HUES64 (cell line): ENCODE measurements around the gene MRPS35.
"Not testable (repeated sequence)": the region's sequence is repeated elsewhere in the genome, so short reads cannot be mapped to it uniquely, and the experiment has no call there.

Experiments
- H3K27ac ChIP-seq: 2 replicates; pipeline ENCODE4 v1.7.0; 2013; ENCODE audit warnings: low read depth, low read length, inconsistent platforms
- H3K27me3 ChIP-seq: 2 replicates; pipeline ENCODE4 v1.6.1; 2013; ENCODE audit warnings: mild to moderate bottlenecking, low read length; ENCODE audit not compliant: insufficient read depth
- H3K36me3 ChIP-seq: 2 replicates; pipeline ENCODE4 v1.6.1; 2013; ENCODE audit warnings: mild to moderate bottlenecking, low read length; ENCODE audit not compliant: insufficient read depth
- H3K4me1 ChIP-seq: 2 replicates; pipeline ENCODE4 v1.6.1; 2013; ENCODE audit warnings: mild to moderate bottlenecking, low read length, moderate library complexity; ENCODE audit not compliant: insufficient read depth
- H3K4me3 ChIP-seq: 2 replicates; pipeline ENCODE4 v1.5.1; 2013; ENCODE audit warnings: mild to moderate bottlenecking, low read length, moderate library complexity
- H3K9ac ChIP-seq: 2 replicates; pipeline ENCODE4 v1.6.1; 2013; ENCODE audit warnings: mild to moderate bottlenecking, low read depth, low read length
- H3K9me3 ChIP-seq: 2 replicates; pipeline ENCODE4 v1.6.1; 2013; ENCODE audit warnings: low read depth, low read length; ENCODE audit not compliant: insufficient read depth
- WGBS: fragments of 150-250, 120-280 bp; methylation state at CpG from one replicate; pipeline ENCODE4 v1.1.7; 2013; ENCODE audit warnings: missing lambda C conversion rate; 5-methylcytosine and 5-hydroxymethylcytosine counted together

MRPS35 gene

GRCh38 chr12:27745734-27746133, 35.1 kb downstream of the MRPS35 start:
- peaks cover 43% of the 10 kb centered on the region for H3K36me3 ChIP-seq
- H3K4me1 ChIP-seq, H3K27me3 ChIP-seq, H3K27ac ChIP-seq, H3K9ac ChIP-seq, H3K4me3 ChIP-seq, H3K9me3 ChIP-seq: not testable (repeated sequence)
- 100% methylated on average over 1 of the region's 1 CpG for WGBS

- Histone ChIP-seq H3K4me3 (no peak overlapping the region), H3K36me3 (peaks cover 34% of the 10 kb centered on the region)
Observed at GRCh38 chr12:27747111-27747820, 36.6 kb downstream of the MRPS35 start.

GRCh38 chr12:27751386-27752047, 40.9 kb downstream of the MRPS35 start:
- Histone ChIP-seq H3K9ac (no peak overlapping the region), H3K4me1 (peaks cover 6% of the 10 kb centered on the region; the same call in 1 of the 2 replicates), H3K36me3 (peaks cover 27% of the 10 kb centered on the region), H3K9me3 (no peaks in the 10 kb centered on the region), H3K4me3 (no peak overlapping the region), H3K27me3 (no peaks in the 10 kb centered on the region), H3K27ac (no peak overlapping the region)
- 94% methylated on average over 15 of the region's 15 CpGs for WGBS

More at GRCh38 chr12:27747111-27747820, 36.6 kb downstream of the MRPS35 start:
- Histone ChIP-seq H3K4me1 (no peaks in the 10 kb centered on the region), H3K9ac (no peak overlapping the region), H3K27me3 (no peaks in the 10 kb centered on the region), H3K27ac (no peak overlapping the region), H3K9me3 (no peaks in the 10 kb centered on the region)
- 100% methylated on average over 2 of the region's 3 CpGs for WGBS

GRCh38 chr12:27754795-27755194, 44.2 kb downstream of the MRPS35 start:
- H3K4me3 ChIP-seq: no peak overlapping the region
- H3K27ac ChIP-seq: no peak overlapping the region
- peaks cover 6% of the 10 kb centered on the region; the same call in 1 of the 2 replicates for H3K4me1 ChIP-seq
- no peak overlapping the region for H3K9ac ChIP-seq
- WGBS: 93% methylated on average over 3 of the region's 3 CpGs
- no peaks in the 10 kb centered on the region for H3K9me3 ChIP-seq
- peaks cover 25% of the 10 kb centered on the region for H3K36me3 ChIP-seq
- no peaks in the 10 kb centered on the region for H3K27me3 ChIP-seq

- no peak overlapping the region for H3K27ac ChIP-seq
- peaks cover 6% of the 10 kb centered on the region; the same call in 1 of the 2 replicates for H3K4me1 ChIP-seq
- 91% methylated on average over 7 of the region's 7 CpGs for WGBS
- no peak overlapping the region for H3K4me3 ChIP-seq
- no peaks in the 10 kb centered on the region for H3K9me3 ChIP-seq
- no peak overlapping the region for H3K9ac ChIP-seq
- H3K27me3 ChIP-seq: no peaks in the 10 kb centered on the region
- H3K36me3 ChIP-seq: peaks cover 22% of the 10 kb centered on the region
Observed at GRCh38 chr12:27756670-27757195, 46.1 kb downstream of the MRPS35 start.

- Histone ChIP-seq H3K9ac (no peak overlapping the region), H3K9me3 (no peaks in the 10 kb centered on the region), H3K4me1 (no peaks in the 10 kb centered on the region), H3K27me3 (no peaks in the 10 kb centered on the region), H3K4me3 (no peak overlapping the region), H3K36me3 (no peaks in the 10 kb centered on the region), H3K27ac (no peak overlapping the region)
- WGBS: 90% methylated on average over 2 of the region's 2 CpGs
Observed at GRCh38 chr12:27762757-27763156, 52.1 kb downstream of the MRPS35 start.

GRCh38 chr12:27766587-27766986, 56.0 kb downstream of the MRPS35 start:
- Histone ChIP-seq H3K27ac (no peak overlapping the region), H3K4me3 (no peak overlapping the region), H3K9me3 (no peaks in the 10 kb centered on the region), H3K27me3 (no peaks in the 10 kb centered on the region), H3K4me1 (no peaks in the 10 kb centered on the region), H3K36me3 (no peaks in the 10 kb centered on the region), H3K9ac (no peak overlapping the region)
- WGBS: 92% methylated on average over 3 of the region's 3 CpGs

- Histone ChIP-seq H3K4me1 (no peaks in the 10 kb centered on the region), H3K36me3 (no peaks in the 10 kb centered on the region), H3K9ac (no peak overlapping the region), H3K4me3 (no peak overlapping the region), H3K9me3 (no peaks in the 10 kb centered on the region), H3K27ac (no peak overlapping the region), H3K27me3 (no peaks in the 10 kb centered on the region)
- 95% methylated on average over 8 of the region's 8 CpGs for WGBS
Observed at GRCh38 chr12:27769142-27769673, 58.6 kb downstream of the MRPS35 start.

GRCh38 chr12:27771481-27772327, 61.1 kb downstream of the MRPS35 start:
- Histone ChIP-seq H3K9ac (no peak overlapping the region), H3K36me3 (no peaks in the 10 kb centered on the region), H3K9me3 (no peaks in the 10 kb centered on the region), H3K4me3 (no peak overlapping the region), H3K27ac (no peak overlapping the region), H3K27me3 (no peaks in the 10 kb centered on the region), H3K4me1 (no peaks in the 10 kb centered on the region)
- WGBS: 93% methylated on average over 2 of the region's 3 CpGs

GRCh38 chr12:27772328-27773049, 61.9 kb downstream of the MRPS35 start:
- WGBS: 100% methylated on average over 3 of the region's 5 CpGs
- H3K27ac ChIP-seq: no peak overlapping the region

More at GRCh38 chr12:27772328-27773049, 61.9 kb downstream of the MRPS35 start:
- H3K4me3 ChIP-seq: no peak overlapping the region
- no peaks in the 10 kb centered on the region for H3K9me3 ChIP-seq
- H3K4me1 ChIP-seq: no peaks in the 10 kb centered on the region
- H3K36me3 ChIP-seq: no peaks in the 10 kb centered on the region
- H3K9ac ChIP-seq: no peak overlapping the region
- H3K27me3 ChIP-seq: no peaks in the 10 kb centered on the region
